ENCODE results near the gene RFX3.

Gene RFX3

DNA sequence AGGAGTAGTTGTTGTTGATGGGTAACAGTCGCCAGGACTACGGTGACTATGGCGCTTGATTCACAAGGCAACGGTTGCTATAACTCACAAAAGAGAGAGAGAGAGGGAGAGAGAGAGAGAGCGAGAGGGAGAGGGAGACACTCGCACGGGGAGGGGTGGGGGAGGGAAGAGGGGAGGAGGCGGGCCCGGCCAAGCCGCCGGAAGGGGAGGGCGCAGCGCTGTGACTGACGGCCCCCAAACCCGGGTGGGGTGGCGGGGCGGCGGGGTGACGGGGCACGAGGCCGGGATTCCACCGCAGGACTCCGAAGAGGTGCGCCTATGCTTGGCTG lies at the start of gene RFX3:
Gene RFX3 (minus strand): TSS at position 166 of the 329 bp plus-strand sequence. CDS start 130,413 bp downstream, outside the sequence.
- Histone ChIP-seq H3K4me1 (peaks cover 0 to 20% (median 6%) of the 10 kb centered on the region in 4 donors), H3K36me3 (no peaks in the 10 kb centered on the region), H3K9me3 (no peaks in the 10 kb centered on the region), H3K27ac (peak within 1 kb of the TSS; percentile 99 to 100), H3K27me3 (no peaks in the 10 kb centered on the region), H3K4me3 (peak within 1 kb of the TSS; percentile 77 to 80)
- intact Hi-C loops (cut with DNase I; ENCODE audit: low total_unique reads), result loop anchor here (10.0 kb wide), 2 partner anchors 681 to 901 kb away; partner anchors contain the start of genes PUM3 and VLDLR
- peak; percentile 86 to 95 for DNase-seq
- TF ChIP-seq, protein P1, sequence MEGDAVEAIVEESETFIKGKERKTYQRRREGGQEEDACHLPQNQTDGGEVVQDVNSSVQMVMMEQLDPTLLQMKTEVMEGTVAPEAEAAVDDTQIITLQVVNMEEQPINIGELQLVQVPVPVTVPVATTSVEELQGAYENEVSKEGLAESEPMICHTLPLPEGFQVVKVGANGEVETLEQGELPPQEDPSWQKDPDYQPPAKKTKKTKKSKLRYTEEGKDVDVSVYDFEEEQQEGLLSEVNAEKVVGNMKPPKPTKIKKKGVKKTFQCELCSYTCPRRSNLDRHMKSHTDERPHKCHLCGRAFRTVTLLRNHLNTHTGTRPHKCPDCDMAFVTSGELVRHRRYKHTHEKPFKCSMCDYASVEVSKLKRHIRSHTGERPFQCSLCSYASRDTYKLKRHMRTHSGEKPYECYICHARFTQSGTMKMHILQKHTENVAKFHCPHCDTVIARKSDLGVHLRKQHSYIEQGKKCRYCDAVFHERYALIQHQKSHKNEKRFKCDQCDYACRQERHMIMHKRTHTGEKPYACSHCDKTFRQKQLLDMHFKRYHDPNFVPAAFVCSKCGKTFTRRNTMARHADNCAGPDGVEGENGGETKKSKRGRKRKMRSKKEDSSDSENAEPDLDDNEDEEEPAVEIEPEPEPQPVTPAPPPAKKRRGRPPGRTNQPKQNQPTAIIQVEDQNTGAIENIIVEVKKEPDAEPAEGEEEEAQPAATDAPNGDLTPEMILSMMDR (IDR thresholded peaks at IDR 0.05), result no peak

DNA sequence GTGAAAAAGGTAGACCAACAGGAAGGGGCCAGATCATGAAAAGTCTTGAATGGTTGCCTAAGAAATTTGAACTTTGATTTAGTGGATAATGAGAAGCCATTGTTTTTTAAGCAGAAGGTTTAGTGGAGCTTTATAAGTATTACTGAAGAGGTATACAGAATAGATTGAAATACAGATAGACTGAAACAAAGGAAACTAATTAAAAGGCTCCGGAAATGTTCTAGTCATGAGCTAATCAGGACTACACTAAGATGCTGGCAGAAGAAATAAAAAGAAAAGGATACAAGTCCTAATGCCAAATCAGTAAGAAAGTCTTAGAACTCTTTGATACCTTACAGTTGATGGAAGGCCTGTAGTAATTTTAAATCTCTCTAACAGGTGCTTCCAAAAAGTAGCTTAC lies 45.7 kb upstream of the RFX3 start:
- intact Hi-C loops (cut with DNase I; ENCODE audit: low total_unique reads), result no loop called here
- TF ChIP-seq, protein P1 (IDR thresholded peaks at IDR 0.05), result no peak
- no peak for DNase-seq
- no peaks in the 10 kb centered on the region for H3K27me3 ChIP-seq
- H3K27ac ChIP-seq, result no peak overlapping the region
- no peaks in the 10 kb centered on the region for H3K4me1 ChIP-seq
- H3K4me3 ChIP-seq, result no peak overlapping the region
- H3K9me3 ChIP-seq, result no peaks in the 10 kb centered on the region
- H3K36me3 ChIP-seq, result peaks cover 0 to 6% (median 0%) of the 10 kb centered on the region in 3 donors

DNA sequence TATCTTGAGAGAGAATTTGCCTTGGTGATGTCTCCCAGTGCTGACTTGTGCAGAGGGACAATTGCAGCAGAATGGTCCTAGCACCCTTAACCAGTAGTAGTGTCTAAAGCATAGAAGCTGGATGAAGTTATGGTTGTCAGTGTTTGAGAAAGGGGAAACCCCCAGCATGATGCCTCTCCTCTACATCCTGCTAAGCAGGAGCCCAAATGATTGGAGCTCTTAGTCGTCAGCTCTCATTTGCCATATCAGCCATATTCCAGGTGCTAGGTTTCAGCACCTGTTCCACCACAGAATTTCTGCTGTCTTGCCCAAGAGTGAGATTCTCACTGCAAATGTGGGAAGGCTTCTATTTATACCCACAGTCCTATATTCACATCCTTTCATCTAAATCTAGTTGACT lies 43.7 kb upstream of the RFX3 start:
- no peaks in the 10 kb centered on the region for H3K4me1 ChIP-seq
- H3K27ac ChIP-seq, result no peak overlapping the region
- intact Hi-C loops (cut with DNase I; ENCODE audit: low total_unique reads), result no loop called here
- H3K27me3 ChIP-seq, result no peaks in the 10 kb centered on the region
- TF ChIP-seq, protein P1 (IDR thresholded peaks at IDR 0.05), result no peak
- no peaks in the 10 kb centered on the region for H3K36me3 ChIP-seq
- no peak overlapping the region for H3K4me3 ChIP-seq
- H3K9me3 ChIP-seq, result no peaks in the 10 kb centered on the region
- no peak for DNase-seq

DNA sequence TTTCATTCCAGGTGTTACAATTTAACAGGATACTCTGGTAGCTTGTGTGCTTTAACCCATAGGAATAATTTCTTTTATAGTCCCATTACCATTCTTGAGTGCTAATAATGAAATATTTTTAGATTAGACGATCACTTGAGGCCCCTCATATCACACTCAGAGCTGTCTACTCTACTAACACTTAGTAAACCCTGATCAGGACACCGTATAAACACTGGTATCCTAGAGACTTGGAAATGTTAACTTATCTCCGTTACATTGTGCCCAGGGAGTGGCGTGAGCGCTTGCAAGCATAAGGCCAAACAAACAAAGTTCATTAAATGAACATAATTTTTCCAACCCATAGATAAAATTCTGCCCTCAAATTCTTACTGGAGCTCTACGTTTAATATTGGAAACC lies 42.2 kb upstream of the RFX3 start:
- Histone ChIP-seq H3K27ac (no peak overlapping the region), H3K9me3 (no peaks in the 10 kb centered on the region), H3K36me3 (peaks cover 0 to 4% (median 1%) of the 10 kb centered on the region in 3 donors), H3K27me3 (no peaks in the 10 kb centered on the region), H3K4me1 (no peaks in the 10 kb centered on the region), H3K4me3 (no peak overlapping the region)
- intact Hi-C loops (cut with DNase I; ENCODE audit: low total_unique reads), result no loop called here
- TF ChIP-seq, protein P1 (IDR thresholded peaks at IDR 0.05), result no peak
- DNase-seq, result no peak

DNA sequence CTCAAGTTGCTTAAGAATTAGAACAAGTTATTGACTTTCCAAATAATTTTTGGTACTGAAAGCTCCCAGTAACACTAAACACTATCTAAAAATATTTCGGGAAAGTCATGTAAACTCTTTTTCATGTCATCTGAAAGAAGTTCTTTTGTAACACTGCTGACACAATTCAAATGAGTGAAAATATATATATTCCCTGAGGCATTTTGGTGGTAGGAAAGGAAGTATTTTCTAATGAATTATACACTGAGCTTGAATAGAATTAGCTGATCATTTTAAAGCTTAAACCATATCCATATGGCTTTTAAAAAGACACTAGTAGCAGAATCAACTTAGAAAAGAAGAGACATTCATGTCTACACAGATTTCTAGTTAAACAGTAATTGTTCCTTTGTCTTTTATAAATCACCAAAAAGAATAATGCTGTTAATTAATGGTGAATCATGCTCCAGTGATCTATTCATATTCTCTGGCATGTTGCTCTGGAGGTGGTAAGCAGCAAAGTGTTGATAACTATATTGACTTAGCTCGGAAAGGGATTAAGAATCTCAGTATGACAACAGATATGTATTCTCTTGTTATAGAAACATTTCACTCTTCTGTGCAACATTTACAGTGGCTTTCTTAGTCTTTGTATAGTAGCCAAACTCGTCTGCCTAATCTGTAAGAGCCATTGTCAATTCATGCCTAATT lies 27.4 kb upstream of the RFX3 start:
- H3K27ac ChIP-seq, result no peak overlapping the region
- peaks cover 0 to 7% (median 0%) of the 10 kb centered on the region in 3 donors for H3K9me3 ChIP-seq
- no peak overlapping the region for H3K4me3 ChIP-seq
- H3K36me3 ChIP-seq, result peaks cover 6 to 26% (median 14%) of the 10 kb centered on the region in 3 donors
- intact Hi-C loops (cut with DNase I; ENCODE audit: low total_unique reads), result no loop called here
- TF ChIP-seq, protein P1 (IDR thresholded peaks at IDR 0.05), result no peak
- H3K4me1 ChIP-seq, result no peaks in the 10 kb centered on the region
- H3K27me3 ChIP-seq, result no peaks in the 10 kb centered on the region
- DNase-seq, result no peak
